IPS-NIHi11 (cell line): ENCODE results near the gene ZNF37A.
"Not testable (repeated sequence)": the region's sequence is repeated elsewhere in the genome, so short reads cannot be mapped to it uniquely, and the experiment has no call there.

Experiments used
- DNase-seq: peaks from one replicate; pipeline ENCODE4 v3.0.0; 2012; ENCODE audit warnings: mixed read lengths, low spot score

Gene ZNF37A

GRCh38 chr10:38150891-38151463 lies 56.8 kb downstream of the ZNF37A start:
- DNase-seq, result not testable (repeated sequence)

- DNase-seq, result no peak
Measured at GRCh38 chr10:38156416-38157269, 62.5 kb downstream of the ZNF37A start.

- no peak for DNase-seq
Measured at GRCh38 chr10:38157270-38157685, 63.1 kb downstream of the ZNF37A start.

- DNase-seq, result no peak
Measured at GRCh38 chr10:38159004-38159403, 64.9 kb downstream of the ZNF37A start.

- no peak for DNase-seq
Measured at GRCh38 chr10:38163617-38164016, 69.5 kb downstream of the ZNF37A start.

GRCh38 chr10:38174336-38174735 lies 80.2 kb downstream of the ZNF37A start:
- no peak for DNase-seq

- no peak for DNase-seq
Measured at GRCh38 chr10:38184477-38184876, 90.3 kb downstream of the ZNF37A start.
